ENCODE data around the gene RNGTT. TPM values are rescaled to one million over a fixed set of nuclear protein-coding genes. Genes with fewer than 3 reads are reported as not detected.

Gene RNGTT
- total RNA-seq, 1 donor from 2014 or later, result 13.1 TPM

- Mint-ChIP-seq H3K27me3 (ENCODE audit: low read depth) (no peaks in the 10 kb centered on the region), H3K27ac (ENCODE audit: unreplicated experiment) (no peak overlapping the region), H3K4me3 (ENCODE audit: unreplicated experiment) (no peak overlapping the region), H3K36me3 (ENCODE audit: low read depth) (peaks cover 13% of the 10 kb centered on the region), H3K4me1 (ENCODE audit: low read depth) (peaks cover 24% of the 10 kb centered on the region), H3K9me3 (ENCODE audit: low read depth) (peaks cover 13% of the 10 kb centered on the region)
- DNase-seq (ENCODE audit: low spot score), result no peak
- TF ChIP-seq CTCF (IDR thresholded peaks at IDR 0.05), result no peak
Measured at GRCh38 chr6:88808381-88808780, 155.0 kb downstream of the RNGTT start.

- DNase-seq (ENCODE audit: low spot score), result no peak
- Mint-ChIP-seq H3K4me3 (ENCODE audit: unreplicated experiment) (no peak overlapping the region), H3K9me3 (ENCODE audit: low read depth) (peaks cover 13% of the 10 kb centered on the region), H3K27me3 (ENCODE audit: low read depth) (no peaks in the 10 kb centered on the region), H3K36me3 (ENCODE audit: low read depth) (peaks cover 13% of the 10 kb centered on the region), H3K4me1 (ENCODE audit: low read depth) (peaks cover 22% of the 10 kb centered on the region), H3K27ac (ENCODE audit: unreplicated experiment) (no peak overlapping the region)
- no peak for TF ChIP-seq CTCF (IDR thresholded peaks at IDR 0.05)
Measured at GRCh38 chr6:88807622-88808021, 155.8 kb downstream of the RNGTT start.

- TF ChIP-seq CTCF (IDR thresholded peaks at IDR 0.05), result no peak
- H3K9me3 Mint-ChIP-seq (ENCODE audit: low read depth), result peaks cover 13% of the 10 kb centered on the region
Measured at GRCh38 chr6:88806728-88807127, 156.7 kb downstream of the RNGTT start.

GRCh38 chr6:88804701-88805100, 158.7 kb downstream of the RNGTT start:
- Mint-ChIP-seq H3K9me3 (ENCODE audit: low read depth) (peaks cover 13% of the 10 kb centered on the region), H3K4me3 (ENCODE audit: unreplicated experiment) (no peak overlapping the region), H3K27me3 (ENCODE audit: low read depth) (no peaks in the 10 kb centered on the region), H3K4me1 (ENCODE audit: low read depth) (peaks cover 19% of the 10 kb centered on the region), H3K27ac (ENCODE audit: unreplicated experiment) (no peak overlapping the region), H3K36me3 (ENCODE audit: low read depth) (peaks cover 17% of the 10 kb centered on the region)
- no peak for TF ChIP-seq CTCF (IDR thresholded peaks at IDR 0.05)
- no peak for DNase-seq (ENCODE audit: low spot score)

More at GRCh38 chr6:88806728-88807127, 156.7 kb downstream of the RNGTT start:
- Mint-ChIP-seq H3K4me1 (ENCODE audit: low read depth) (peaks cover 22% of the 10 kb centered on the region), H3K36me3 (ENCODE audit: low read depth) (peaks cover 15% of the 10 kb centered on the region), H3K4me3 (ENCODE audit: unreplicated experiment) (no peak overlapping the region), H3K27ac (ENCODE audit: unreplicated experiment) (no peak overlapping the region), H3K27me3 (ENCODE audit: low read depth) (no peaks in the 10 kb centered on the region)
- DNase-seq (ENCODE audit: low spot score), result no peak

GRCh38 chr6:88785478-88785877, 177.9 kb downstream of the RNGTT start:
- Mint-ChIP-seq H3K36me3 (ENCODE audit: low read depth) (no peaks in the 10 kb centered on the region), H3K4me3 (ENCODE audit: unreplicated experiment) (no peak overlapping the region), H3K27ac (ENCODE audit: unreplicated experiment) (no peak overlapping the region), H3K27me3 (ENCODE audit: low read depth) (no peaks in the 10 kb centered on the region), H3K4me1 (ENCODE audit: low read depth) (peaks cover 4% of the 10 kb centered on the region), H3K9me3 (ENCODE audit: low read depth) (no peaks in the 10 kb centered on the region)
- no peak for DNase-seq (ENCODE audit: low spot score)
- TF ChIP-seq CTCF (IDR thresholded peaks at IDR 0.05), result no peak
